ENCODE measurements around the gene ACSL6.

Gene ACSL6

DNA sequence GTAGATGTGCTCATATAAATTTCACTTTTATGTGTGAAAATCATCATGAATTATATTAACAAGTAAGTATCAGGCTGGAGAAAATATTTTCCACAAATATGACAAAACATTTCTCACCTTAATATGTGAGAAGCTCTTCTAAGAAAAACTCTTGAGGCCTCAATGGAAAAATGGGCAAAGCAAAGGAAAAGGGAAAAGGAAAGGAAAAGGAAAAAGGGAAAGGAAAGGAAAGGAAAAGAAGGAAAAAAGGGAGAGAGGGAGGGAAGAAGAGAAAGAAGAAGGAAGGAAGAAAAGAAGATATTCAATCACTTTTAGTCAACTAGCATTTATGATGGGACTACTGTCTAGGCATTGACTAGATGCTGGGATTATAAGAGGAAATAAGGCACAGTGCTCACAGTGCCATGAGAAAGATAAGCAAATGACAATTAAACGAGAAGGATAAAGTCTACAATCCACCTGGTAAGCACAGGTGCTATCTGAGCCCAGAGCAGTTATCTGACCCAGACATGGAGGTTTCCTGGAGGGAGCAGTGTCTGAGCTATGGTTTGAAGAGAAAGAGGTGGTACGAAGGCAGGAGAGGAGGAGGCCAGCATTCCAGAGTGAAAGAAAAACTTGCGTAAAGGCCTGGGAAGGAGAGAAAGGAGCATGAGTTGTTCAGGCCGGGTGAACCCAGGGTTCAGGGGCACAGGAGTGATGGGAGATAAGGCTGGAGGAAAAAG lies 18.3 kb upstream of the ACSL6 start:
- Histone ChIP-seq H3K27ac (ENCODE audit: extremely low read depth, low read depth, low read length) (no peak overlapping the region), H3K36me3 (ENCODE audit: control insufficient read depth in 2 of 2, insufficient read depth in 1 of 2, low read length in 2 of 2) (no peaks in the 10 kb centered on the region), H3K4me1 (ENCODE audit: control insufficient read depth, insufficient read depth, low read length) (no peaks in the 10 kb centered on the region), H3K4me3 (ENCODE audit: low read depth, low read length) (no peak overlapping the region), H3K9me3 (ENCODE audit: control insufficient read depth, insufficient read depth, low read depth, low read length) (no peaks in the 10 kb centered on the region)
- TF ChIP-seq, protein P1, sequence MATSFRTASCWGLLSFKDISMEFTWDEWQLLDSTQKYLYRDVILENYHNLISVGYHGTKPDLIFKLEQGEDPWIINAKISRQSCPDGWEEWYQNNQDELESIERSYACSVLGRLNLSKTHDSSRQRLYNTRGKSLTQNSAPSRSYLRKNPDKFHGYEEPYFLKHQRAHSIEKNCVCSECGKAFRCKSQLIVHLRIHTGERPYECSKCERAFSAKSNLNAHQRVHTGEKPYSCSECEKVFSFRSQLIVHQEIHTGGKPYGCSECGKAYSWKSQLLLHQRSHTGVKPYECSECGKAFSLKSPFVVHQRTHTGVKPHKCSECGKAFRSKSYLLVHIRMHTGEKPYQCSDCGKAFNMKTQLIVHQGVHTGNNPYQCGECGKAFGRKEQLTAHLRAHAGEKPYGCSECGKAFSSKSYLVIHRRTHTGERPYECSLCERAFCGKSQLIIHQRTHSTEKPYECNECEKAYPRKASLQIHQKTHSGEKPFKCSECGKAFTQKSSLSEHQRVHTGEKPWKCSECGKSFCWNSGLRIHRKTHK (tag by site-specific recombination; IDR thresholded peaks at IDR 0.05) = no peak
- TF ChIP-seq PRDM1 (tag by site-specific recombination; IDR thresholded peaks at IDR 0.05) (peak; percentile 97), ZNF366 (tag by site-specific recombination; conservative IDR thresholded peaks at IDR 0.05) (peak; percentile 51)
- ChIA-PET CTCF (interaction anchor here (0.7 kb wide), 2 partner anchors 75 to 675 kb away, joined by 3 to 4 read pairs; no protein-coding TSS in a partner anchor), POLR2A (no interaction called here)

DNA sequence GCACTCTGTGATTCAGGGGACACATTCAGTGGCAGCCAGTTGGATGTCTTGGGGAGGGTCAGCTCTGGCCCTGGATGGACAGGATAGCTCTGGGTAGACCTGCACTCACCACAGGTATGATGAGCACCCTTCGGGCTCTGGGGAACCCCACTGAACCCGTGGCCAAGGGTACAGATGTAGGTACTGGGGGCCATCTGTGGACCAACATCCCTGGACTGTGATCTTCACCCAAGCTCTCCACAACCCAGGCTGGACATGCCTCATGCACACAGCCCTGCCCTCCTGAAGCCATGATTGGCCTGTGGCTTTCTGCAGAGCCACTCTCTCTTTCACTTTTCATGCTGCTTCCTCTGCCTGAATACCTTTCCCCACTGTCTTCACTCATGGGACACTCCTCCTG lies 15.6 kb upstream of the ACSL6 start:
- POLR2A ChIA-PET = no interaction called here
- no peaks in the 10 kb centered on the region for H3K9me3 ChIP-seq (ENCODE audit: control insufficient read depth, insufficient read depth, low read depth, low read length)
- H3K4me3 ChIP-seq (ENCODE audit: low read depth, low read length) = no peak overlapping the region
- H3K4me1 ChIP-seq (ENCODE audit: control insufficient read depth, insufficient read depth, low read length) = no peaks in the 10 kb centered on the region
- no peaks in the 10 kb centered on the region for H3K36me3 ChIP-seq (ENCODE audit: control insufficient read depth in 2 of 2, insufficient read depth in 1 of 2, low read length in 2 of 2)
- CTCF ChIA-PET = no interaction called here
- TF ChIP-seq ZNF350 (tag by site-specific recombination; IDR thresholded peaks at IDR 0.05) (no peak), ZIC2 (tag by site-specific recombination; IDR thresholded peaks at IDR 0.05) (no peak), ZEB2 (tag by site-specific recombination; IDR thresholded peaks at IDR 0.05) (no peak), ZNF394 (tag by site-specific recombination; IDR thresholded peaks at IDR 0.05; ENCODE audit: borderline replicate concordance) (no peak), BCL11B (tag by site-specific recombination; IDR thresholded peaks at IDR 0.05; ENCODE audit: low read depth) (no peak), ZNF624 (tag by site-specific recombination; IDR thresholded peaks at IDR 0.05) (no peak), MYNN (tag by site-specific recombination; IDR thresholded peaks at IDR 0.05; ENCODE audit: borderline replicate concordance) (no peak), ZNF792 (tag by site-specific recombination; IDR thresholded peaks at IDR 0.05) (no peak), ZNF223 (tag by site-specific recombination; IDR thresholded peaks at IDR 0.05) (no peak), ZNF654 (tag by site-specific recombination; IDR thresholded peaks at IDR 0.05; ENCODE audit: low read depth) (no peak), ZNF335 (tag by site-specific recombination; conservative IDR thresholded peaks at IDR 0.05) (no peak)
- TF ChIP-seq, protein P2, sequence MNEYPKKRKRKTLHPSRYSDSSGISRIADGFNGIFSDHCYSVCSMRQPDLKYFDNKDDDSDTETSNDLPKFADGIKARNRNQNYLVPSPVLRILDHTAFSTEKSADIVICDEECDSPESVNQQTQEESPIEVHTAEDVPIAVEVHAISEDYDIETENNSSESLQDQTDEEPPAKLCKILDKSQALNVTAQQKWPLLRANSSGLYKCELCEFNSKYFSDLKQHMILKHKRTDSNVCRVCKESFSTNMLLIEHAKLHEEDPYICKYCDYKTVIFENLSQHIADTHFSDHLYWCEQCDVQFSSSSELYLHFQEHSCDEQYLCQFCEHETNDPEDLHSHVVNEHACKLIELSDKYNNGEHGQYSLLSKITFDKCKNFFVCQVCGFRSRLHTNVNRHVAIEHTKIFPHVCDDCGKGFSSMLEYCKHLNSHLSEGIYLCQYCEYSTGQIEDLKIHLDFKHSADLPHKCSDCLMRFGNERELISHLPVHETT (tag by site-specific recombination; IDR thresholded peaks at IDR 0.05) = no peak
- TF ChIP-seq, protein P3, sequence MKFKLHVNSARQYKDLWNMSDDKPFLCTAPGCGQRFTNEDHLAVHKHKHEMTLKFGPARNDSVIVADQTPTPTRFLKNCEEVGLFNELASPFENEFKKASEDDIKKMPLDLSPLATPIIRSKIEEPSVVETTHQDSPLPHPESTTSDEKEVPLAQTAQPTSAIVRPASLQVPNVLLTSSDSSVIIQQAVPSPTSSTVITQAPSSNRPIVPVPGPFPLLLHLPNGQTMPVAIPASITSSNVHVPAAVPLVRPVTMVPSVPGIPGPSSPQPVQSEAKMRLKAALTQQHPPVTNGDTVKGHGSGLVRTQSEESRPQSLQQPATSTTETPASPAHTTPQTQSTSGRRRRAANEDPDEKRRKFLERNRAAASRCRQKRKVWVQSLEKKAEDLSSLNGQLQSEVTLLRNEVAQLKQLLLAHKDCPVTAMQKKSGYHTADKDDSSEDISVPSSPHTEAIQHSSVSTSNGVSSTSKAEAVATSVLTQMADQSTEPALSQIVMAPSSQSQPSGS (tag by site-specific recombination; IDR thresholded peaks at IDR 0.05; ENCODE audit: low read depth) = no peak
- TF ChIP-seq, protein P4, sequence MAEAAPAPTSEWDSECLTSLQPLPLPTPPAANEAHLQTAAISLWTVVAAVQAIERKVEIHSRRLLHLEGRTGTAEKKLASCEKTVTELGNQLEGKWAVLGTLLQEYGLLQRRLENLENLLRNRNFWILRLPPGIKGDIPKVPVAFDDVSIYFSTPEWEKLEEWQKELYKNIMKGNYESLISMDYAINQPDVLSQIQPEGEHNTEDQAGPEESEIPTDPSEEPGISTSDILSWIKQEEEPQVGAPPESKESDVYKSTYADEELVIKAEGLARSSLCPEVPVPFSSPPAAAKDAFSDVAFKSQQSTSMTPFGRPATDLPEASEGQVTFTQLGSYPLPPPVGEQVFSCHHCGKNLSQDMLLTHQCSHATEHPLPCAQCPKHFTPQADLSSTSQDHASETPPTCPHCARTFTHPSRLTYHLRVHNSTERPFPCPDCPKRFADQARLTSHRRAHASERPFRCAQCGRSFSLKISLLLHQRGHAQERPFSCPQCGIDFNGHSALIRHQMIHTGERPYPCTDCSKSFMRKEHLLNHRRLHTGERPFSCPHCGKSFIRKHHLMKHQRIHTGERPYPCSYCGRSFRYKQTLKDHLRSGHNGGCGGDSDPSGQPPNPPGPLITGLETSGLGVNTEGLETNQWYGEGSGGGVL (tag by site-specific recombination; IDR thresholded peaks at IDR 0.05) = no peak
- H3K27ac ChIP-seq (ENCODE audit: extremely low read depth, low read depth, low read length) = no peak overlapping the region

Measured in HEK293 (cell line).